HL-60 (cell line): Measurements from ENCODE around the gene AFAP1.

Source experiments
- DNase-seq, 2 experiments: peaks; one replicate each; pipeline ENCODE4 v3.0.0-alpha.2; 2010 to 2020; ENCODE audit warnings: low read depth in 1 of 2, low spot score in 1 of 2
- H3K27ac ChIP-seq: fragments of 250-450 bp; sonication (Bioruptor Pico); replicated peaks from 2 replicates; pipeline ENCODE4 v1.5.1; 2020; ENCODE audit warnings: mild to moderate bottlenecking, moderate library complexity
- H3K27me3 ChIP-seq: fragments of 250-450 bp; sonication (Bioruptor Pico); 2 replicates; pipeline ENCODE4 v1.5.1; 2021; ENCODE audit warnings: mild to moderate bottlenecking, moderate library complexity; ENCODE audit not compliant: insufficient read depth, poor library complexity, severe bottlenecking
- H3K4me3 ChIP-seq: replicated peaks from 2 replicates; pipeline ENCODE4 v1.5.1; 2011; ENCODE audit warnings: mild to moderate bottlenecking, control low read depth, low read length; ENCODE audit not compliant: insufficient read depth
- GABPA ChIP-seq: IDR thresholded peaks from 2 replicates; pipeline ENCODE4 v1.6.1; 2012; ENCODE audit warnings: low read depth
- POLR2AphosphoS5 ChIP-seq: IDR thresholded peaks from 2 replicates; pipeline ENCODE4 v1.6.1; 2012; ENCODE audit warnings: low read depth
- SPI1 ChIP-seq: IDR thresholded peaks from 2 replicates; pipeline ENCODE4 v1.6.1; 2012; ENCODE audit warnings: low read depth, mild to moderate bottlenecking, borderline replicate concordance
- TF ChIP-seq, protein P1 (sequence below): IDR thresholded peaks from one replicate; pipeline ENCODE4 v1.5.1; 2011; ENCODE audit warnings: low read length, control low read depth, inconsistent platforms; ENCODE audit not compliant: insufficient read depth
- TF ChIP-seq, protein P2 (sequence below): IDR thresholded peaks from 2 replicates; pipeline ENCODE4 v1.6.1; 2012; ENCODE audit warnings: low read depth; ENCODE audit not compliant: insufficient replicate concordance

Gene AFAP1

DNA sequence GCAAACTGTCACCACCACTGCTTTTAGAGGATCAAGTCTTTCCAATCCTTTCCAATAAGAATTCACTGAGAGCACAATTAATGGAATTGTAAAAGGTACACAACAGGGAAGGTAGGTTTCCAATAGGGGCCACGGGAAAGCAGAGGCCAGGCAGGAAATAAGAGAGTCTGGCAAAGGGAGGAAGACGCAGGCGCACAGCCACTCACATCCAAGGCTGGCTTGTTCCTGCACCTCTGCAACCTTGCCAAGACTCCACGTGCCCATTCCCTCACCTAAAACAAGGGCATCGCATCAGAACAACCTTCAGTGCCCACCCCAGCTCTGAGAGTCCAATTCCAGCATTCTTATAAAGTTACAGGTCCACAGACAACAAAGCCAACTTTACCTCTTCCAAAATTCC is 81.2 kb downstream of the AFAP1 start:
- DNase-seq = no peak
- Histone ChIP-seq H3K27ac (no peak overlapping the region), H3K27me3 (no peaks in the 10 kb centered on the region), H3K4me3 (no peak overlapping the region)
- no peak for TF ChIP-seq GABPA
- TF ChIP-seq, protein P1, sequence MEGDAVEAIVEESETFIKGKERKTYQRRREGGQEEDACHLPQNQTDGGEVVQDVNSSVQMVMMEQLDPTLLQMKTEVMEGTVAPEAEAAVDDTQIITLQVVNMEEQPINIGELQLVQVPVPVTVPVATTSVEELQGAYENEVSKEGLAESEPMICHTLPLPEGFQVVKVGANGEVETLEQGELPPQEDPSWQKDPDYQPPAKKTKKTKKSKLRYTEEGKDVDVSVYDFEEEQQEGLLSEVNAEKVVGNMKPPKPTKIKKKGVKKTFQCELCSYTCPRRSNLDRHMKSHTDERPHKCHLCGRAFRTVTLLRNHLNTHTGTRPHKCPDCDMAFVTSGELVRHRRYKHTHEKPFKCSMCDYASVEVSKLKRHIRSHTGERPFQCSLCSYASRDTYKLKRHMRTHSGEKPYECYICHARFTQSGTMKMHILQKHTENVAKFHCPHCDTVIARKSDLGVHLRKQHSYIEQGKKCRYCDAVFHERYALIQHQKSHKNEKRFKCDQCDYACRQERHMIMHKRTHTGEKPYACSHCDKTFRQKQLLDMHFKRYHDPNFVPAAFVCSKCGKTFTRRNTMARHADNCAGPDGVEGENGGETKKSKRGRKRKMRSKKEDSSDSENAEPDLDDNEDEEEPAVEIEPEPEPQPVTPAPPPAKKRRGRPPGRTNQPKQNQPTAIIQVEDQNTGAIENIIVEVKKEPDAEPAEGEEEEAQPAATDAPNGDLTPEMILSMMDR = no peak
- no peak for TF ChIP-seq POLR2AphosphoS5
- TF ChIP-seq, protein P2, sequence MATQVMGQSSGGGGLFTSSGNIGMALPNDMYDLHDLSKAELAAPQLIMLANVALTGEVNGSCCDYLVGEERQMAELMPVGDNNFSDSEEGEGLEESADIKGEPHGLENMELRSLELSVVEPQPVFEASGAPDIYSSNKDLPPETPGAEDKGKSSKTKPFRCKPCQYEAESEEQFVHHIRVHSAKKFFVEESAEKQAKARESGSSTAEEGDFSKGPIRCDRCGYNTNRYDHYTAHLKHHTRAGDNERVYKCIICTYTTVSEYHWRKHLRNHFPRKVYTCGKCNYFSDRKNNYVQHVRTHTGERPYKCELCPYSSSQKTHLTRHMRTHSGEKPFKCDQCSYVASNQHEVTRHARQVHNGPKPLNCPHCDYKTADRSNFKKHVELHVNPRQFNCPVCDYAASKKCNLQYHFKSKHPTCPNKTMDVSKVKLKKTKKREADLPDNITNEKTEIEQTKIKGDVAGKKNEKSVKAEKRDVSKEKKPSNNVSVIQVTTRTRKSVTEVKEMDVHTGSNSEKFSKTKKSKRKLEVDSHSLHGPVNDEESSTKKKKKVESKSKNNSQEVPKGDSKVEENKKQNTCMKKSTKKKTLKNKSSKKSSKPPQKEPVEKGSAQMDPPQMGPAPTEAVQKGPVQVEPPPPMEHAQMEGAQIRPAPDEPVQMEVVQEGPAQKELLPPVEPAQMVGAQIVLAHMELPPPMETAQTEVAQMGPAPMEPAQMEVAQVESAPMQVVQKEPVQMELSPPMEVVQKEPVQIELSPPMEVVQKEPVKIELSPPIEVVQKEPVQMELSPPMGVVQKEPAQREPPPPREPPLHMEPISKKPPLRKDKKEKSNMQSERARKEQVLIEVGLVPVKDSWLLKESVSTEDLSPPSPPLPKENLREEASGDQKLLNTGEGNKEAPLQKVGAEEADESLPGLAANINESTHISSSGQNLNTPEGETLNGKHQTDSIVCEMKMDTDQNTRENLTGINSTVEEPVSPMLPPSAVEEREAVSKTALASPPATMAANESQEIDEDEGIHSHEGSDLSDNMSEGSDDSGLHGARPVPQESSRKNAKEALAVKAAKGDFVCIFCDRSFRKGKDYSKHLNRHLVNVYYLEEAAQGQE = no peak
- TF ChIP-seq SPI1 = no peak

DNA sequence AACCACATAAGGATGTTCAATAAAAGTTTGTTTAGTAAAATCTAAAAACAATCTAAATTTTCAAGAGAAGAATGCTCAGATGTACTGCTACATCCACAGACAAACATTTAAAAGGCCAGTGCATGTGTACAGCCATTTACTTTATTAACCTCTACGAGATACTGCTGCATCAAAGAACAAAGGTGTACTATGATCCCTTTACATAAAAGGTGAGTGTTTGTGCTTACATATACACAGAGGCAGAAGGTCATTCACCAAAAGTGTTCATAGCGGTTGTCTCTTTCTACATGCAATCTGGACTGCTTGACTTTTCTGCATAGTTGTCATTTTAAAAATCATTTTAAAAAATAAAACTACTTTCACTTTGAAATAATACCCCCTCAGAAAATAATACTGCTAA is 81.7 kb downstream of the AFAP1 start:
- DNase-seq = no peak
- H3K27ac ChIP-seq = no peak overlapping the region
- H3K4me3 ChIP-seq = no peak overlapping the region
- no peak for TF ChIP-seq POLR2AphosphoS5
- TF ChIP-seq GABPA = no peak
- TF ChIP-seq, protein P2 = no peak
- TF ChIP-seq, protein P1 = no peak
- no peak for TF ChIP-seq SPI1
- H3K27me3 ChIP-seq = no peaks in the 10 kb centered on the region

DNA sequence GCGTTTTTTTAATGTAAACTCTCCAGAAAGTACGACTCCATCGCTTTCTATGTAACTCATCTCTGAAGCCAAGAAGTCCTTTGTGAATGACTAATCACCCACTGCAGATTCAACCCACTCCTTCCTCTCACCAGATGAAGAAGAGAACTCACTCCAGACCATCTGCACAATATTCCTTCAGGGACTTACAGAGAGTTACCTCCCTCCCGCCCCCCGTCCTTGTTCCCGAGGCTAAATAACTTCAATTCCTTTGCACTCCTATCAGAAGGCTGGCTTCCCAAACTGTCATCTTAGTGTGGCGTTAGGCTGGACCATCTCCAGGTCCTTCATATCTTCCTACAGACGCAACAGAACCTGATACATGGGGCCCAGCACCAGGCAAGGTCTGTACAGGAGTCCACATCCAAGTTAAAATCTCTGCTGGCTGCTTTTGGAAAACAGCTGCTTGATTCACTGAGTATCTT is 82.4 kb downstream of the AFAP1 start:
- TF ChIP-seq GABPA (no peak), SPI1 (no peak), POLR2AphosphoS5 (no peak)
- TF ChIP-seq, protein P2 = no peak
- TF ChIP-seq, protein P1 = no peak
- Histone ChIP-seq H3K27ac (no peak overlapping the region), H3K27me3 (no peaks in the 10 kb centered on the region), H3K4me3 (no peak overlapping the region)
- no peak for DNase-seq
